SK-N-MC (cell line): ENCODE measurements around the gene PDE4B.

Experiments
- EZH2 ChIP-seq: fragments of 200-600 bp; sonication (generic); IDR thresholded peaks from one replicate; pipeline ENCODE4 v1.6.1; 2017; ENCODE audit warnings: antibody characterized with exemption
- FOXP2 ChIP-seq: optimal IDR thresholded peaks from 2 replicates; pipeline ENCODE3; 2011; ENCODE audit warnings: mild to moderate bottlenecking, moderate library complexity; ENCODE audit not compliant: insufficient read depth; ENCODE audit errors: extremely low read length, control extremely low read depth
- POLR2AphosphoS5 ChIP-seq: IDR thresholded peaks from 2 replicates; pipeline ENCODE4 v1.6.1; 2012; ENCODE audit warnings: mild to moderate bottlenecking, low read depth, low read length, borderline replicate concordance

- no peak for TF ChIP-seq EZH2
- TF ChIP-seq POLR2AphosphoS5 = no peak
- no peak for TF ChIP-seq FOXP2
Observed at GRCh38 chr1:66360285-66360724, 567.6 kb downstream of the PDE4B start.
